GM13976 (cell line): ENCODE results near the gene LYPLA2.
"Not testable (repeated sequence)": the region's sequence is repeated elsewhere in the genome, so short reads cannot be mapped to it uniquely, and the experiment has no call there.

ENCODE experiments used
- DNase-seq: peaks from one replicate; pipeline ENCODE4 v3.0.0; 2012; ENCODE audit warnings: low spot score
- in situ Hi-C: fragments of 300-500 bp; cut with MboI; formaldehyde crosslinking; loops from one replicate; pipeline ENCODE4 v1.12.0; 2022; ENCODE audit warnings: low sequenced_read_pairs, mixed read lengths, inconsistent platforms; ENCODE audit not compliant: unreplicated experiment
- TF ChIP-seq, protein P1 (sequence below): IDR thresholded peaks from 2 replicates; pipeline ENCODE4 v1.5.1; 2012; ENCODE audit warnings: borderline replicate concordance, mild to moderate bottlenecking; ENCODE audit not compliant: insufficient read depth; ENCODE audit errors: extremely low read depth, missing control alignments, control extremely low read depth

LYPLA2 gene

GRCh38 chr1:23792151-23792945 lies 1.4 kb downstream of the LYPLA2 start:
- in situ Hi-C loops = no loop called here
- TF ChIP-seq, protein P1, sequence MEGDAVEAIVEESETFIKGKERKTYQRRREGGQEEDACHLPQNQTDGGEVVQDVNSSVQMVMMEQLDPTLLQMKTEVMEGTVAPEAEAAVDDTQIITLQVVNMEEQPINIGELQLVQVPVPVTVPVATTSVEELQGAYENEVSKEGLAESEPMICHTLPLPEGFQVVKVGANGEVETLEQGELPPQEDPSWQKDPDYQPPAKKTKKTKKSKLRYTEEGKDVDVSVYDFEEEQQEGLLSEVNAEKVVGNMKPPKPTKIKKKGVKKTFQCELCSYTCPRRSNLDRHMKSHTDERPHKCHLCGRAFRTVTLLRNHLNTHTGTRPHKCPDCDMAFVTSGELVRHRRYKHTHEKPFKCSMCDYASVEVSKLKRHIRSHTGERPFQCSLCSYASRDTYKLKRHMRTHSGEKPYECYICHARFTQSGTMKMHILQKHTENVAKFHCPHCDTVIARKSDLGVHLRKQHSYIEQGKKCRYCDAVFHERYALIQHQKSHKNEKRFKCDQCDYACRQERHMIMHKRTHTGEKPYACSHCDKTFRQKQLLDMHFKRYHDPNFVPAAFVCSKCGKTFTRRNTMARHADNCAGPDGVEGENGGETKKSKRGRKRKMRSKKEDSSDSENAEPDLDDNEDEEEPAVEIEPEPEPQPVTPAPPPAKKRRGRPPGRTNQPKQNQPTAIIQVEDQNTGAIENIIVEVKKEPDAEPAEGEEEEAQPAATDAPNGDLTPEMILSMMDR = no peak
- no peak for DNase-seq

GRCh38 chr1:23793018-23793781 lies 2.3 kb downstream of the LYPLA2 start:
- in situ Hi-C loops = no loop called here
- DNase-seq = no peak
- TF ChIP-seq, protein P1 = no peak

DNA sequence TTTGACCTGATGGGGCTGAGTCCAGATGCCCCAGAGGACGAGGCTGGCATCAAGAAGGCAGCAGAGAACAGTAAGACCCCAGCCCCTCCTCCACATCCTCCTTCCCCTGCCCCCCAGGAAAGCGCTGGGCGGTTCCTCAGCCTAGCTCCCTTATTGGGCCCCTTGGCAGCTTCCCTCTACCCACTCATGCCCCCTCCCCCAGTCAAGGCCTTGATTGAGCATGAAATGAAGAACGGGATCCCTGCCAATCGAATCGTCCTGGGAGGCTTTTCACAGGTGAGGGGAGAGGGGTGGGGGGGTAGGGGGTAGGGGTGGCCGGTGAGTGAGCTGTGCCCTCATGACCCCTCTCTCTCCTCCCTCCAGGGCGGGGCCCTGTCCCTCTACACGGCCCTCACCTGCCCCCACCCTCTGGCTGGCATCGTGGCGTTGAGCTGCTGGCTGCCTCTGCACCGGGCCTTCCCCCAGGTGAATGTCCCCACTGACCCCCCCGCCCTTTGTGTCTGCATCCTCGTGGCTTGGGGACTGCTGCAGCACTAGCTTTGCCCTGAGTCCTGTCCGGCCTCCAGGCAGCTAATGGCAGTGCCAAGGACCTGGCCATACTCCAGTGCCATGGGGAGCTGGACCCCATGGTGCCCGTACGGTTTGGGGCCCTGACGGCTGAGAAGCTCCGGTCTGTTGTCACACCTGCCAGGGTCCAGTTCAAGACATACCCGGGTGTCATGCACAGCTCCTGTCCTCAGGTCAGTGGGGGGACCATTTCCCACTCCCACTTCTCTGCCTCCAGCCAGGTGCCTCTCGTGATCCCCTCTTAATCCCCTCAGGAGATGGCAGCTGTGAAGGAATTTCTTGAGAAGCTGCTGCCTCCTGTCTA lies 3.2 kb downstream of the LYPLA2 start:
- DNase-seq = no peak
- in situ Hi-C loops = no loop called here
- TF ChIP-seq, protein P1 = no peak

GRCh38 chr1:23794732-23795182 lies 3.8 kb downstream of the LYPLA2 start:
- in situ Hi-C loops, DNase-seq: not testable (repeated sequence)

GRCh38 chr1:23795676-23796465 lies 4.9 kb downstream of the LYPLA2 start:
- in situ Hi-C loops = no loop called here
- TF ChIP-seq, protein P1 = no peak
- no peak for DNase-seq

GRCh38 chr1:23796466-23797271 lies 5.7 kb downstream of the LYPLA2 start:
- in situ Hi-C loops = no loop called here
- no peak for DNase-seq
- TF ChIP-seq, protein P1 = no peak
